ENCODE measurements around the gene COL11A2. TPM values are rescaled to one million over a fixed set of nuclear protein-coding genes. Genes with fewer than 3 reads are reported as not detected.

Gene COL11A2
- total and polyA plus RNA-seq, 2 of the 13 experiments (the other 11 are each of a cell fraction or from before 2014, with no cell fraction given), result 0.55 TPM

DNA sequence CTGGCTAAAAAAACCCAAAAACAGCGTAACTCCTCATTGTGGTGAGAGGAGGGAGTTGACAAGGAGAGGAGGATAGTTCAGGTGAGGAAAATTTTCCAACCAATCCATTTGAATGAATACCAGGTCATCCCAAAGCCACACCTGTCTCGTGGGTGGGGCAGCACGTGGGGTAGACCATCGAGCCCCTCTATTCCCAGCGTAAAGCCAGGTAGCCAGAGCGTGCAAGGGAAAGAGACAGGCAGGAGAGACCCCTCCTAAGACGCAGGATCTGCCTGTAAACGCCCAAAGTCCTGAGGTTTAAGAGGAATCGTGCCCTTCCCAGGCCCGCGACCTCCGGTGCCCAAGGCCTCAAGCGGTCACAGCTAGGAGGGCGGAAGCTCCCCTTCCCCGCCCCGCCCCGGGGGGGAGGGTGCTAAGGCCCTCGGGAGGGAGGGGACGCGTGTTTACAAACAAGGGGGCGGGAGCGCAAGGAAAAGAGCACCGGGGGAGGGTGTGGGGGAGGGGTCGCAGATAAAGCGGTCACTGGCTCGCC lies 7.5 kb upstream of the COL11A2 start (continued):
- TF ChIP-seq ZNF432 (CRISPR knock-in tag; IDR thresholded peaks at IDR 0.05; ENCODE audit: borderline replicate concordance) (no peak), RAD51 (IDR thresholded peaks at IDR 0.05; ENCODE audit: borderline replicate concordance) (no peak), ZNF263 (CRISPR knock-in tag; IDR thresholded peaks at IDR 0.05) (no peak), TBX3 (IDR thresholded peaks at IDR 0.05; ENCODE audit: borderline replicate concordance) (no peak)
- TF ChIP-seq, protein P1, sequence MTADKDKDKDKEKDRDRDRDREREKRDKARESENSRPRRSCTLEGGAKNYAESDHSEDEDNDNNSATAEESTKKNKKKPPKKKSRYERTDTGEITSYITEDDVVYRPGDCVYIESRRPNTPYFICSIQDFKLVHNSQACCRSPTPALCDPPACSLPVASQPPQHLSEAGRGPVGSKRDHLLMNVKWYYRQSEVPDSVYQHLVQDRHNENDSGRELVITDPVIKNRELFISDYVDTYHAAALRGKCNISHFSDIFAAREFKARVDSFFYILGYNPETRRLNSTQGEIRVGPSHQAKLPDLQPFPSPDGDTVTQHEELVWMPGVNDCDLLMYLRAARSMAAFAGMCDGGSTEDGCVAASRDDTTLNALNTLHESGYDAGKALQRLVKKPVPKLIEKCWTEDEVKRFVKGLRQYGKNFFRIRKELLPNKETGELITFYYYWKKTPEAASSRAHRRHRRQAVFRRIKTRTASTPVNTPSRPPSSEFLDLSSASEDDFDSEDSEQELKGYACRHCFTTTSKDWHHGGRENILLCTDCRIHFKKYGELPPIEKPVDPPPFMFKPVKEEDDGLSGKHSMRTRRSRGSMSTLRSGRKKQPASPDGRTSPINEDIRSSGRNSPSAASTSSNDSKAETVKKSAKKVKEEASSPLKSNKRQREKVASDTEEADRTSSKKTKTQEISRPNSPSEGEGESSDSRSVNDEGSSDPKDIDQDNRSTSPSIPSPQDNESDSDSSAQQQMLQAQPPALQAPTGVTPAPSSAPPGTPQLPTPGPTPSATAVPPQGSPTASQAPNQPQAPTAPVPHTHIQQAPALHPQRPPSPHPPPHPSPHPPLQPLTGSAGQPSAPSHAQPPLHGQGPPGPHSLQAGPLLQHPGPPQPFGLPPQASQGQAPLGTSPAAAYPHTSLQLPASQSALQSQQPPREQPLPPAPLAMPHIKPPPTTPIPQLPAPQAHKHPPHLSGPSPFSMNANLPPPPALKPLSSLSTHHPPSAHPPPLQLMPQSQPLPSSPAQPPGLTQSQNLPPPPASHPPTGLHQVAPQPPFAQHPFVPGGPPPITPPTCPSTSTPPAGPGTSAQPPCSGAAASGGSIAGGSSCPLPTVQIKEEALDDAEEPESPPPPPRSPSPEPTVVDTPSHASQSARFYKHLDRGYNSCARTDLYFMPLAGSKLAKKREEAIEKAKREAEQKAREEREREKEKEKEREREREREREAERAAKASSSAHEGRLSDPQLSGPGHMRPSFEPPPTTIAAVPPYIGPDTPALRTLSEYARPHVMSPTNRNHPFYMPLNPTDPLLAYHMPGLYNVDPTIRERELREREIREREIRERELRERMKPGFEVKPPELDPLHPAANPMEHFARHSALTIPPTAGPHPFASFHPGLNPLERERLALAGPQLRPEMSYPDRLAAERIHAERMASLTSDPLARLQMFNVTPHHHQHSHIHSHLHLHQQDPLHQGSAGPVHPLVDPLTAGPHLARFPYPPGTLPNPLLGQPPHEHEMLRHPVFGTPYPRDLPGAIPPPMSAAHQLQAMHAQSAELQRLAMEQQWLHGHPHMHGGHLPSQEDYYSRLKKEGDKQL (CRISPR knock-in tag; IDR thresholded peaks at IDR 0.05; ENCODE audit: low read depth), result no peak
- TF ChIP-seq, protein P2, sequence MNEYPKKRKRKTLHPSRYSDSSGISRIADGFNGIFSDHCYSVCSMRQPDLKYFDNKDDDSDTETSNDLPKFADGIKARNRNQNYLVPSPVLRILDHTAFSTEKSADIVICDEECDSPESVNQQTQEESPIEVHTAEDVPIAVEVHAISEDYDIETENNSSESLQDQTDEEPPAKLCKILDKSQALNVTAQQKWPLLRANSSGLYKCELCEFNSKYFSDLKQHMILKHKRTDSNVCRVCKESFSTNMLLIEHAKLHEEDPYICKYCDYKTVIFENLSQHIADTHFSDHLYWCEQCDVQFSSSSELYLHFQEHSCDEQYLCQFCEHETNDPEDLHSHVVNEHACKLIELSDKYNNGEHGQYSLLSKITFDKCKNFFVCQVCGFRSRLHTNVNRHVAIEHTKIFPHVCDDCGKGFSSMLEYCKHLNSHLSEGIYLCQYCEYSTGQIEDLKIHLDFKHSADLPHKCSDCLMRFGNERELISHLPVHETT (CRISPR knock-in tag; conservative IDR thresholded peaks at IDR 0.05), result no peak
- TF ChIP-seq, protein P3, sequence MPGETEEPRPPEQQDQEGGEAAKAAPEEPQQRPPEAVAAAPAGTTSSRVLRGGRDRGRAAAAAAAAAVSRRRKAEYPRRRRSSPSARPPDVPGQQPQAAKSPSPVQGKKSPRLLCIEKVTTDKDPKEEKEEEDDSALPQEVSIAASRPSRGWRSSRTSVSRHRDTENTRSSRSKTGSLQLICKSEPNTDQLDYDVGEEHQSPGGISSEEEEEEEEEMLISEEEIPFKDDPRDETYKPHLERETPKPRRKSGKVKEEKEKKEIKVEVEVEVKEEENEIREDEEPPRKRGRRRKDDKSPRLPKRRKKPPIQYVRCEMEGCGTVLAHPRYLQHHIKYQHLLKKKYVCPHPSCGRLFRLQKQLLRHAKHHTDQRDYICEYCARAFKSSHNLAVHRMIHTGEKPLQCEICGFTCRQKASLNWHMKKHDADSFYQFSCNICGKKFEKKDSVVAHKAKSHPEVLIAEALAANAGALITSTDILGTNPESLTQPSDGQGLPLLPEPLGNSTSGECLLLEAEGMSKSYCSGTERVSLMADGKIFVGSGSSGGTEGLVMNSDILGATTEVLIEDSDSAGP (CRISPR knock-in tag; IDR thresholded peaks at IDR 0.05; ENCODE audit: borderline replicate concordance), result no peak
- TF ChIP-seq, protein P4, sequence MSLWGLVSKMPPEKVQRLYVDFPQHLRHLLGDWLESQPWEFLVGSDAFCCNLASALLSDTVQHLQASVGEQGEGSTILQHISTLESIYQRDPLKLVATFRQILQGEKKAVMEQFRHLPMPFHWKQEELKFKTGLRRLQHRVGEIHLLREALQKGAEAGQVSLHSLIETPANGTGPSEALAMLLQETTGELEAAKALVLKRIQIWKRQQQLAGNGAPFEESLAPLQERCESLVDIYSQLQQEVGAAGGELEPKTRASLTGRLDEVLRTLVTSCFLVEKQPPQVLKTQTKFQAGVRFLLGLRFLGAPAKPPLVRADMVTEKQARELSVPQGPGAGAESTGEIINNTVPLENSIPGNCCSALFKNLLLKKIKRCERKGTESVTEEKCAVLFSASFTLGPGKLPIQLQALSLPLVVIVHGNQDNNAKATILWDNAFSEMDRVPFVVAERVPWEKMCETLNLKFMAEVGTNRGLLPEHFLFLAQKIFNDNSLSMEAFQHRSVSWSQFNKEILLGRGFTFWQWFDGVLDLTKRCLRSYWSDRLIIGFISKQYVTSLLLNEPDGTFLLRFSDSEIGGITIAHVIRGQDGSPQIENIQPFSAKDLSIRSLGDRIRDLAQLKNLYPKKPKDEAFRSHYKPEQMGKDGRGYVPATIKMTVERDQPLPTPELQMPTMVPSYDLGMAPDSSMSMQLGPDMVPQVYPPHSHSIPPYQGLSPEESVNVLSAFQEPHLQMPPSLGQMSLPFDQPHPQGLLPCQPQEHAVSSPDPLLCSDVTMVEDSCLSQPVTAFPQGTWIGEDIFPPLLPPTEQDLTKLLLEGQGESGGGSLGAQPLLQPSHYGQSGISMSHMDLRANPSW (CRISPR knock-in tag; IDR thresholded peaks at IDR 0.05; ENCODE audit: borderline replicate concordance), result no peak
- TF ChIP-seq, protein P5, sequence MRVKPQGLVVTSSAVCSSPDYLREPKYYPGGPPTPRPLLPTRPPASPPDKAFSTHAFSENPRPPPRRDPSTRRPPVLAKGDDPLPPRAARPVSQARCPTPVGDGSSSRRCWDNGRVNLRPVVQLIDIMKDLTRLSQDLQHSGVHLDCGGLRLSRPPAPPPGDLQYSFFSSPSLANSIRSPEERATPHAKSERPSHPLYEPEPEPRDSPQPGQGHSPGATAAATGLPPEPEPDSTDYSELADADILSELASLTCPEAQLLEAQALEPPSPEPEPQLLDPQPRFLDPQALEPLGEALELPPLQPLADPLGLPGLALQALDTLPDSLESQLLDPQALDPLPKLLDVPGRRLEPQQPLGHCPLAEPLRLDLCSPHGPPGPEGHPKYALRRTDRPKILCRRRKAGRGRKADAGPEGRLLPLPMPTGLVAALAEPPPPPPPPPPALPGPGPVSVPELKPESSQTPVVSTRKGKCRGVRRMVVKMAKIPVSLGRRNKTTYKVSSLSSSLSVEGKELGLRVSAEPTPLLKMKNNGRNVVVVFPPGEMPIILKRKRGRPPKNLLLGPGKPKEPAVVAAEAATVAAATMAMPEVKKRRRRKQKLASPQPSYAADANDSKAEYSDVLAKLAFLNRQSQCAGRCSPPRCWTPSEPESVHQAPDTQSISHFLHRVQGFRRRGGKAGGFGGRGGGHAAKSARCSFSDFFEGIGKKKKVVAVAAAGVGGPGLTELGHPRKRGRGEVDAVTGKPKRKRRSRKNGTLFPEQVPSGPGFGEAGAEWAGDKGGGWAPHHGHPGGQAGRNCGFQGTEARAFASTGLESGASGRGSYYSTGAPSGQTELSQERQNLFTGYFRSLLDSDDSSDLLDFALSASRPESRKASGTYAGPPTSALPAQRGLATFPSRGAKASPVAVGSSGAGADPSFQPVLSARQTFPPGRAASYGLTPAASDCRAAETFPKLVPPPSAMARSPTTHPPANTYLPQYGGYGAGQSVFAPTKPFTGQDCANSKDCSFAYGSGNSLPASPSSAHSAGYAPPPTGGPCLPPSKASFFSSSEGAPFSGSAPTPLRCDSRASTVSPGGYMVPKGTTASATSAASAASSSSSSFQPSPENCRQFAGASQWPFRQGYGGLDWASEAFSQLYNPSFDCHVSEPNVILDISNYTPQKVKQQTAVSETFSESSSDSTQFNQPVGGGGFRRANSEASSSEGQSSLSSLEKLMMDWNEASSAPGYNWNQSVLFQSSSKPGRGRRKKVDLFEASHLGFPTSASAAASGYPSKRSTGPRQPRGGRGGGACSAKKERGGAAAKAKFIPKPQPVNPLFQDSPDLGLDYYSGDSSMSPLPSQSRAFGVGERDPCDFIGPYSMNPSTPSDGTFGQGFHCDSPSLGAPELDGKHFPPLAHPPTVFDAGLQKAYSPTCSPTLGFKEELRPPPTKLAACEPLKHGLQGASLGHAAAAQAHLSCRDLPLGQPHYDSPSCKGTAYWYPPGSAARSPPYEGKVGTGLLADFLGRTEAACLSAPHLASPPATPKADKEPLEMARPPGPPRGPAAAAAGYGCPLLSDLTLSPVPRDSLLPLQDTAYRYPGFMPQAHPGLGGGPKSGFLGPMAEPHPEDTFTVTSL (CRISPR knock-in tag; IDR thresholded peaks at IDR 0.05; ENCODE audit: borderline replicate concordance), result no peak
